Neural progenitor cell (in vitro differentiated cells): ENCODE data around the gene GPRC5A. TPM values are rescaled to one million over a fixed set of nuclear protein-coding genes. Genes with fewer than 3 reads are reported as not detected.

Source experiments
- DNase-seq: peaks from one replicate; pipeline ENCODE4 v3.0.0-alpha.2; 2016; ENCODE audit warnings: low spot score
- H2AFZ ChIP-seq: fragments of 200-600 bp; sonication (generic); replicated peaks from 2 replicates; pipeline ENCODE4 v1.6.1; 2016; ENCODE audit warnings: antibody characterized with exemption
- H3F3A ChIP-seq: fragments of 200-600 bp; sonication (generic); 2 replicates; pipeline ENCODE4 v1.6.1; 2016; ENCODE audit warnings: antibody characterized with exemption, low read depth
- H3K27ac ChIP-seq: fragments of 200-600 bp; sonication (generic); 2 replicates; pipeline ENCODE4 v1.5.1; 2016; ENCODE audit warnings: mild to moderate bottlenecking
- H3K27me3 ChIP-seq: fragments of 200-600 bp; sonication (generic); 2 replicates; pipeline ENCODE4 v1.6.1; 2016; ENCODE audit warnings: mild to moderate bottlenecking, moderate library complexity
- H3K36me3 ChIP-seq: fragments of 200-600 bp; sonication (generic); 2 replicates; pipeline ENCODE4 v1.5.1; 2016
- H3K4me1 ChIP-seq: fragments of 200-600 bp; sonication (generic); 2 replicates; pipeline ENCODE4 v1.6.1; 2016; ENCODE audit warnings: mixed run types
- H3K4me2 ChIP-seq: fragments of 200-600 bp; sonication (generic); 2 replicates; pipeline ENCODE4 v1.6.1; 2016
- H3K4me3 ChIP-seq: fragments of 200-600 bp; sonication (generic); 2 replicates; pipeline ENCODE4 v1.5.1; 2016
- H3K79me2 ChIP-seq: fragments of 200-600 bp; sonication (generic); 2 replicates; pipeline ENCODE4 v1.6.1; 2016; ENCODE audit warnings: low read depth
- H3K9ac ChIP-seq: fragments of 200-600 bp; sonication (generic); 2 replicates; pipeline ENCODE4 v1.6.1; 2016
- H3K9me3 ChIP-seq: fragments of 200-600 bp; sonication (generic); 2 replicates; pipeline ENCODE4 v1.5.1; 2016; ENCODE audit warnings: low read depth
- H4K20me1 ChIP-seq: fragments of 200-600 bp; sonication (generic); 2 replicates; pipeline ENCODE4 v1.6.1; 2016; ENCODE audit warnings: low read depth
- H3K27ac Mint-ChIP-seq: 3 replicates; pipeline ENCODE4 v1.8.0; 2021; ENCODE audit warnings: mixed read lengths
- H3K27me3 Mint-ChIP-seq: 2 replicates; pipeline ENCODE4 v1.8.0; 2022; ENCODE audit warnings: low read depth, mild to moderate bottlenecking, inconsistent platforms, moderate library complexity, mixed read lengths; ENCODE audit not compliant: insufficient read depth
- H3K36me3 Mint-ChIP-seq: 3 replicates; pipeline ENCODE4 v1.8.0; 2021; ENCODE audit warnings: mixed read lengths
- H3K4me1 Mint-ChIP-seq: 3 replicates; pipeline ENCODE4 v1.8.0; 2021; ENCODE audit warnings: mixed read lengths
- H3K4me3 Mint-ChIP-seq: 3 replicates; pipeline ENCODE4 v1.8.0; 2021; ENCODE audit warnings: mild to moderate bottlenecking, moderate library complexity, mixed read lengths
- H3K9me3 Mint-ChIP-seq: 3 replicates; pipeline ENCODE4 v1.8.0; 2020; ENCODE audit warnings: mixed read lengths
- EZH2 ChIP-seq: fragments of 200-600 bp; sonication (generic); IDR thresholded peaks from 2 replicates; pipeline ENCODE4 v1.6.1; 2017; ENCODE audit warnings: antibody characterized with exemption, mild to moderate bottlenecking, moderate library complexity
- EZH2phosphoT487 ChIP-seq: fragments of 200-600 bp; sonication (generic); IDR thresholded peaks from 2 replicates; pipeline ENCODE4 v1.6.1; 2017; ENCODE audit warnings: antibody characterized with exemption
- total RNA-seq: library from RNA; depleted of rRNA; stranded (reverse); fragments of >200 nt; gene quantifications from 2 replicates; pipeline ENCODE4 v1.2.3, GENCODE V29; 2015; ENCODE audit warnings: low replicate concordance
- TF ChIP-seq, protein P1 (sequence below): fragments of 200-600 bp; sonication (generic); IDR thresholded peaks from 2 replicates; pipeline ENCODE4 v1.5.1; 2017; ENCODE audit warnings: antibody characterized with exemption, mild to moderate bottlenecking

Gene GPRC5A
- total RNA-seq, 1 donor from 2014 or later: not detected

DNA sequence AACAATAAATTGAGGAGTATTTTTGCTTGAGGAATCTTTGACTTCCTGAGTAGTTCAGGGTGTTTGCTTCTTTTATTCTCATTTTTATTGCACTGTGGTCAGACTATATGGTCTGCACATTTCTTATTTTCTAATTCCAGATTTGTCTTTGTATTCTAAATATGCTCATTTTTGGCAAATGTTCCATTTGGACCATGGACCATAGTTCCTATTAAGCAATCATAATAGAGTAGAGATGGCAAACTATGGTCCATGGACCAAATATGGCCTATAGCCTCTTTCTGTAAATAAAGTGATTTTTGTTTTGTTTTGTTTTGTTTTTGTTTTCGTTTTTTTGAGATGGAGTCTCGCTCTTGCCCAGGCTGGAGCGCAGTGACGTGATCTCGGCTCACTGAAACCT is 2.1 kb downstream of the GPRC5A start:
- H3K9ac ChIP-seq: no peak overlapping the region
- peaks cover 59% of the 10 kb centered on the region for H3K27me3 ChIP-seq
- no peak overlapping the region for H3K4me2 ChIP-seq

DNA sequence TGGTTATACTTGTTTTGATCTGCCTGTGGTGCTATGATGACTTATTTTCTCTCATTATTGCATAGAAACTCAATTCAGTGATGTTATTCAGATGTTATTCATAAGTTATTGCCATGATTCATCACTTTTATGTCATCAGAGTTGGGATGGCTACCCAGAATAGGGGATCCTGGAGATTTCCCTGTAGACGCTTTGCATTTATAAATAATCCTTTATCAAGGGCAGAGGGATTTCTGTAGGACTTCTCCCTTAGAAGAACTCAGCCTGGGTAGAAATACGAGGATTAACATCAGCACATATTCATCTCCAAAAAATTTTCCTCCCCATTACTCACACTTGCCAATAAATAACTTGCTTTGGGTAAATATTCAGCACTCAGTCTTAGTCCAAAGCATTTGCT is 4.9 kb downstream of the GPRC5A start:
- Mint-ChIP-seq H3K27ac (no peak overlapping the region), H3K36me3 (no peaks in the 10 kb centered on the region), H3K4me1 (peaks cover 7% of the 10 kb centered on the region), H3K4me3 (no peak overlapping the region), H3K27me3 (peaks cover 11% of the 10 kb centered on the region), H3K9me3 (no peaks in the 10 kb centered on the region)
- Histone ChIP-seq H3K36me3 (no peaks in the 10 kb centered on the region), H3K9me3 (no peaks in the 10 kb centered on the region), H3K79me2 (no peaks in the 10 kb centered on the region), H2AFZ (no peak overlapping the region), H3K4me1 (peaks cover 6% of the 10 kb centered on the region), H3K4me3 (no peak overlapping the region), H3K4me2 (no peak overlapping the region), H4K20me1 (peaks cover 6% of the 10 kb centered on the region), H3K27ac (no peak overlapping the region), H3K9ac (no peak overlapping the region), H3F3A (no peaks in the 10 kb centered on the region), H3K27me3 (peaks cover 31% of the 10 kb centered on the region)
- no peak for DNase-seq
- TF ChIP-seq, protein P1, sequence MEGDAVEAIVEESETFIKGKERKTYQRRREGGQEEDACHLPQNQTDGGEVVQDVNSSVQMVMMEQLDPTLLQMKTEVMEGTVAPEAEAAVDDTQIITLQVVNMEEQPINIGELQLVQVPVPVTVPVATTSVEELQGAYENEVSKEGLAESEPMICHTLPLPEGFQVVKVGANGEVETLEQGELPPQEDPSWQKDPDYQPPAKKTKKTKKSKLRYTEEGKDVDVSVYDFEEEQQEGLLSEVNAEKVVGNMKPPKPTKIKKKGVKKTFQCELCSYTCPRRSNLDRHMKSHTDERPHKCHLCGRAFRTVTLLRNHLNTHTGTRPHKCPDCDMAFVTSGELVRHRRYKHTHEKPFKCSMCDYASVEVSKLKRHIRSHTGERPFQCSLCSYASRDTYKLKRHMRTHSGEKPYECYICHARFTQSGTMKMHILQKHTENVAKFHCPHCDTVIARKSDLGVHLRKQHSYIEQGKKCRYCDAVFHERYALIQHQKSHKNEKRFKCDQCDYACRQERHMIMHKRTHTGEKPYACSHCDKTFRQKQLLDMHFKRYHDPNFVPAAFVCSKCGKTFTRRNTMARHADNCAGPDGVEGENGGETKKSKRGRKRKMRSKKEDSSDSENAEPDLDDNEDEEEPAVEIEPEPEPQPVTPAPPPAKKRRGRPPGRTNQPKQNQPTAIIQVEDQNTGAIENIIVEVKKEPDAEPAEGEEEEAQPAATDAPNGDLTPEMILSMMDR: no peak

More for the DNA sequence above, 2.1 kb downstream of the GPRC5A start:
- Histone ChIP-seq H3K9me3 (no peaks in the 10 kb centered on the region), H3K4me1 (peaks cover 6% of the 10 kb centered on the region), H3K4me3 (no peak overlapping the region), H3F3A (no peaks in the 10 kb centered on the region), H3K79me2 (no peaks in the 10 kb centered on the region), H3K27ac (no peak overlapping the region), H2AFZ (no peak overlapping the region), H3K36me3 (no peaks in the 10 kb centered on the region), H4K20me1 (peaks cover 6% of the 10 kb centered on the region)
- Mint-ChIP-seq H3K9me3 (no peaks in the 10 kb centered on the region), H3K4me1 (peaks cover 11% of the 10 kb centered on the region), H3K27ac (no peak overlapping the region), H3K36me3 (no peaks in the 10 kb centered on the region), H3K4me3 (no peak overlapping the region), H3K27me3 (peaks cover 20% of the 10 kb centered on the region)
- TF ChIP-seq, protein P1: no peak
- TF ChIP-seq EZH2phosphoT487 (no peak), EZH2 (no peak)
- no peak for DNase-seq

DNA sequence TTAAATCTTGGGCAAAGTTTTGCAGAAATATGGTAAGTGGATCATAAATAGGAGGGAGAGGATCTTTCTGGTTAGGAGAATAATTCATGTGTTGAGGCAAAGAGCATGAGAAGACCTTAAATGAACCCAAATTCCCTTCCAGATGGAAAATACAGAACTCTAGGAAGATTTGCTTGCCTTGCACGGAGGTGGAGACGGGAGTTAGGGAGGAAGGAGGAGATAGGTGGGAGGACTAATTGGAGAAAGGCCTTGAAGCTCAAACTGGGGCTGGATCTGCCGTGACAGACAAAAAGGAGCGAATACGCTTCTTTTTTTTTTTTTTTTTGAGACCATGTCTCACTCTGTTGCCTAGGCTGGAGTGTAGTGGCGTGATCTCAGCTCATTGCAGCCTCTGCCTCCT is 5.9 kb downstream of the GPRC5A start:
- no peak overlapping the region for H3K4me3 Mint-ChIP-seq
- no peak for TF ChIP-seq EZH2
- TF ChIP-seq, protein P1: no peak
- no peak for TF ChIP-seq EZH2phosphoT487
- no peak overlapping the region for H3K27ac ChIP-seq
- no peaks in the 10 kb centered on the region for H3K36me3 Mint-ChIP-seq
- DNase-seq: no peak
- H4K20me1 ChIP-seq: no peaks in the 10 kb centered on the region
- peaks cover 7% of the 10 kb centered on the region for H3K27me3 Mint-ChIP-seq
- H3K9me3 Mint-ChIP-seq: no peaks in the 10 kb centered on the region
- no peaks in the 10 kb centered on the region for H3K4me1 Mint-ChIP-seq
- no peak overlapping the region for H3K27ac Mint-ChIP-seq
- no peak overlapping the region for H3K4me3 ChIP-seq
- H3K9me3 ChIP-seq: no peaks in the 10 kb centered on the region
- no peaks in the 10 kb centered on the region for H3K36me3 ChIP-seq
- no peaks in the 10 kb centered on the region for H3K4me1 ChIP-seq
- no peak overlapping the region for H3K9ac ChIP-seq
- H3K27me3 ChIP-seq: peaks cover 21% of the 10 kb centered on the region
- no peak overlapping the region for H3K4me2 ChIP-seq
- no peak overlapping the region for H2AFZ ChIP-seq
- H3F3A ChIP-seq: no peaks in the 10 kb centered on the region
- no peaks in the 10 kb centered on the region for H3K79me2 ChIP-seq
